HG02981 (cell line): ENCODE results near the gene MYO7A.
"Not testable (repeated sequence)": the region's sequence is repeated elsewhere in the genome, so short reads cannot be mapped to it uniquely, and the experiment has no call there.

Source experiments
- ATAC-seq: cut with Tn5 transposase; IDR thresholded peaks from one replicate; pipeline ENCODE4 v1.9.1; 2021; ENCODE audit warnings: mild to moderate bottlenecking, moderate library complexity; ENCODE audit not compliant: unreplicated experiment

The MYO7A gene

DNA sequence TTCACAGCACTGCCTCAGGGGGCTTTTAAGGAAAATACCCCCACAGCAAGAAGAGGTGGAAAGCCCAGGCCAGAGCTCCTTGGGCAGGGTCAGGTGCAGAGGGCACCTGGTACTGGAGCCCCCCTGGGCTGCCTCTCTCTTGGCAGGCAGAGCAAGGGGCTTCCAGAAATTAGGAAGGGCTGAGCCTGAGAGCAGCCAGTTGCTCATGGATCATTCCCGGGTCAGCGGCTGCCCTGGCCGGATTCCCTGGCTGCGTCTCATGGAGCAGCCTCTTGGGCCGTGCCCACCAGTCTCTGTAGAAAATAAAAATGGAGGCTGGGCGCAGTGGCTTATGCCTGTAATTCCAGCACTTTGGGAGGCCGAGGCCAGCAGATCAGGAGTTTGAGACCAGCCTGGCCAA is 35.7 kb upstream of the MYO7A start:
- no peak for ATAC-seq

DNA sequence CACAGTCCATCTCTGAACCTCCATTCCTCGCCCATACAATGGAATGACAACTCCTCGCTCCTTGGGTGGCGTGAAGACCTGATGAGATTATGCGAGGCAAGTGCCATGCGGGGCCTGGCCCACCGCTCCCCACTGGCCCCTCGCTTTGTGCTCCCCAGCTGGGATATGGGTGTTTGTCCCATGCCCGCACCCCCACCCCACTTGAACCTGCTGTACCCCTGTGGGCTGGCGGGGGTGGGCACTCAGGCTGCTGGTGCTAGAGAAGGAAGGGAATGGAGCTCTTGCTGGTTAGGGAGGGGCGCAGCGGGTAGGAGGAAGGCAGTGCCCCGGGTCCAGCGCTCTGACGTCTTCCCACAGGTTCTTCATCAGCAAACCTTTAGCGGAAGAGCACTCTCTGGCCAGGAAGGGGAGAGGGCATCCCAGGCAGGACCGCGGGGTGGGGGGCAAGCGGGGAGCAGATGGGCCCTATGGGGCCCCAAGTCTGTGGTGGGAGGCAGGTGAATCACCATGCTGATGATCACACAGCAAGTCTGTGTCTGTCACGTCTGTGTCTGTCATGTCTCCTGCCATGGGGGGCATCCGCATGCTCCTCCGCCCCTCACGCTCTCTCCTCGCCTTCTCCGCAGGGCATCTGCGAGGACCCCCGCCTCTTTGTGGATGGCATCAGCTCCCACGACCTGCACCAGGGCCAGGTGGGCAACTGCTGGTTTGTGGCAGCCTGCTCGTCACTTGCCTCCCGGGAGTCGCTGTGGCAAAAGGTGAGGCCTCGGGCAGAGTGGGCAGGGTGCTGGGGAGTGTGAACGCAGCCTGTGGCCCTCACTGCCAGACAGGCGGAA is 34.8 kb upstream of the MYO7A start:
- no peak for ATAC-seq

DNA sequence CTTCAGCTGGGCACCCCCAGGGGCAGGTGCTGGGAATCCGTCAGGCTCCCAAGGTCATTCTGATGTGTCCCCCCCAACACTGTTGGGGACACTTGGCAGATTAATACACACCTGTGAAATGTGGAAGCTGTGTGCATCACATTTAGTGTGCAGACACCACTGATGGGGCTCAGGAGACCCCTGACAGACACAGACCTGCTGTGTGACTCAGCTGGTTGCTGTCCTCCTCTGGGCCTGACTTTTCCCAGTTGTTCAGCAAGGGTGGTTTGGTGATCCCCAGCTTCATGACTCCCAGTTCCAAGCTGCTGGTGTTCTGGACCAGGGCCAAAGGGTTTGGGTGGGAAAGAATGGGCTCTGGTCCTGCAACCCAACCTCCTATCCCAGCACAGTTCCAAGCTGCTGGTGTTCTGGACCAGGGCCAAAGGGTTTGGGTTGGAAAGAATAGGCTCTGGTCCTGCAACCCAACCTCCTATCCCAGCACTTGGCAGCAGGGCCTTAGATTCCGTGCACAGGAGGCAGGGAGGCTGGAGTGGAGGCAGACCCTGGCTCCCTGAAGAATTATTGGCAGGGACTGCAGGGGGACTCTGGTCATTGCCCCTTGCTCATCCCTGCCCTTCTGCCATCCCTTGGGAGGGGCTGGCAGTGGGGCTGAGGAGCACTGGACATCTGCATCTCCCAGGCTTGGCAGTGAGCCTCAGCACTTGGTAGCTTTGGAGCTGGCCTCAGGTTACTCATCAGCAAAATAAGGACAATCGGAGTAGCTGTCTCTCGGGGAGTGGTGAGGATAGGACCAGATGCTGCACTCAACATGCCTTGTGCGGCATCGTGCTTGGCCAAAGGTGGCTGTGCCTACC is 33.8 kb upstream of the MYO7A start:
- no peak for ATAC-seq

DNA sequence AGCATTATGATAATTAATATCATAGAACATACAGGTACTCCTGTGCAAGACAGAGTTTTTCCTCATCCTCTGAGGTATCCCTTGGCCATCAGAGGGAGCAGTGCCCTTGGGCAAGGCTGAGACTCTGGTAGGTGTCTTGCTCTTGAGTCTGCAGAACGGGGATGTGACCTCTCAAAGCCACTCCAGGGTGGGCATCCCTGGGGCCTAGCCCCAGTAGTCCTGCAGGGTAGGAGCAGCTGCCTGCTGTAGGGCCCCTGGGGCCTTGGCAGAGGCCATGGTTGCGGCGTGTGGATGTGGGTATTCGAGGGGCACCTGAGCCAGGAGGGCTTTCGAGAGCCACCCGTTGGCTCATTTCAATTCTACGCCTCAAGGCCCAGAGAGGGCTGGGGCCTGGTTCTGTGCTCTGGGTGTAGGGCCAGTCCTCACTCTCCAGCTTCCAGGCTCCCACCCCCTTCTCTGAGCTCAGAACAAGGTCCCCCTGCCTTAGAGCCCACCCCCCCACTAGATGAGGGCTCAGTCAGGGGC is 33.1 kb upstream of the MYO7A start:
- ATAC-seq = no peak

- no peak for ATAC-seq
These were observed 32.2 kb upstream of the MYO7A start for GRCh38 chr11:77095551-77096490.

GRCh38 chr11:77096591-77097019 is 31.4 kb upstream of the MYO7A start:
- ATAC-seq = no peak

DNA sequence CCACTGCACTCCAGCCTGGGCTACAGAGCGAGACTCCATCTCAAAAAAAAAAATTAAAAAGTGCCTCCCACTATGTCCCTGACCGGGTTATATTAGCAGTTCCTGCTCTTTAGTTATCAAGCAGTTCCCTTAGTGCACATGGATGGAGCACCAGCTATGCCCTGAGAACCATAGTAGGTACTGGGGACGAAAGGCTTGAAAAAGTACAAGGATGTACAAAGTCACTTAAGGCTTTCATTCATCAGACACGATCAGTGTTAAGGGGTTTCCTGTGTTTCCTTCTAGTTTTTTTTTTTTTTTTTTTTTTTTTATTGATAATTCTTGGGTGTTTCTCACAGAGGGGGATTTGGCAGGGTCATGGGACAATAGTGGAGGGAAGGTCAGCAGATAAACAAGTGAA is 30.9 kb upstream of the MYO7A start:
- not testable (repeated sequence) for ATAC-seq

DNA sequence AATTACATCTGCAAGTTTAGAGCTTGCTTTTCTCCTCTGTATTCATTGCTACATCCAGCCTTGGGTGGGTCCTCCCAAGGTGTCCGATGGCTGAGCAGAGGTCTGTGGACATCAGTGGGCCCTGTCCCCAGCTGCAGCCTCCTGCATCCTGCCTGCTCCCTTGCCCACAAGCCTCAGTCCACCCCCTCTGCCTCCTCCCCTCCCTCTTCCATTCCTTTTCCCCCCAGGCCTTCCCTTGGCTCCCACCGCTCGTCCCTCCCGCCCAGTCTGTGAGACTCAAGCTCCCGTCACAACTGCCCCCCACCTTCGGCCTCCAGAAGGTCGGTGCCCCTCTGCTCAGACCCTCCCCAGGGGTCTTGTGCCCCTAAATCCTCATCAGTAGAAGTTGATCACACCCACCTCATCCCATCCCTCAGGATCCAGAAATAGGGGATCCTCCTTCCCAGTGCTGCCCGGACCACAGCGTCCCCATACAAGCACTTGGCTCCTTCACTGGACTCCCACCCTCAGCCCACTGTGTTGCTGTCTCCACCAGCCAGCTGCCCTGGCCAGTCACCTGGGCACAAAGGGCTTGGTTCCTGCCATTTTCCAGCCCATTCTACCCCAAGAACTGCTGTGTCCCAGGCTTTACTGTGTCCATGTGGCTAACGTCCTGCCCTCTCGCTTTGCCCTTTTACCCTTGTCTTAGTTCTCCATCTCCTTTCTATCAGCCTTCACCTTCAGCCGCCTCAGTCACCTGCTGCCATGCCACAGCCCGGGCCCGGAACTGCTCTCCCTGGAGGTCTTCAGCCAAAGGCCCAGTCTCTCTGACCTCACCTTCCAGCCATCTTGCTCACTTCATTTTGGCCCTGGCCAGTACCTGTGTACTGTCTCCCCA is 27.6 kb upstream of the MYO7A start:
- no peak for ATAC-seq

DNA sequence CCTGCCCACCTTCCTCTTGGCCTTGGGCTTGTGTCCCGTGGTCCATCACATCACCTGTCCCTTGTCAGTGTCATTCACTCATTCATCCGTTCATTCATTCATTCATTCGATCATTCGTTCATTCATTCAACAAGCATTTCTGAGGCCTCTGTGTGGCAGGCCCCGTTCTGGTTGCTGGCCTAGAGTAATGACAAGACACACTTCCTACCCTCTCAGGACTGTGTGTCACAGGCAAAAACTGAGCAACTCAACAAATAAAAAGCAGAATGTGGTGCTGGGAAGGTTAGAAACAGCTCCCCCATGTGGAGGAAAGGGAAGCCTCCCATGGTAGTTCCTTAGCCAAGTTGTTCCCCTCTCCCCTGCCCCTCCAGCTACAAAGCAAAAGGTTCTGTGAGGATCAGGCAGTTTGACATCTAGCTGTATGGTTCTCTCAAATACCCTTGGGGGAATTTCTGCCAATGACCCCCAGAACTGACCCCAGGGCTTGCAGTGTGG is 27.0 kb upstream of the MYO7A start:
- no peak for ATAC-seq

DNA sequence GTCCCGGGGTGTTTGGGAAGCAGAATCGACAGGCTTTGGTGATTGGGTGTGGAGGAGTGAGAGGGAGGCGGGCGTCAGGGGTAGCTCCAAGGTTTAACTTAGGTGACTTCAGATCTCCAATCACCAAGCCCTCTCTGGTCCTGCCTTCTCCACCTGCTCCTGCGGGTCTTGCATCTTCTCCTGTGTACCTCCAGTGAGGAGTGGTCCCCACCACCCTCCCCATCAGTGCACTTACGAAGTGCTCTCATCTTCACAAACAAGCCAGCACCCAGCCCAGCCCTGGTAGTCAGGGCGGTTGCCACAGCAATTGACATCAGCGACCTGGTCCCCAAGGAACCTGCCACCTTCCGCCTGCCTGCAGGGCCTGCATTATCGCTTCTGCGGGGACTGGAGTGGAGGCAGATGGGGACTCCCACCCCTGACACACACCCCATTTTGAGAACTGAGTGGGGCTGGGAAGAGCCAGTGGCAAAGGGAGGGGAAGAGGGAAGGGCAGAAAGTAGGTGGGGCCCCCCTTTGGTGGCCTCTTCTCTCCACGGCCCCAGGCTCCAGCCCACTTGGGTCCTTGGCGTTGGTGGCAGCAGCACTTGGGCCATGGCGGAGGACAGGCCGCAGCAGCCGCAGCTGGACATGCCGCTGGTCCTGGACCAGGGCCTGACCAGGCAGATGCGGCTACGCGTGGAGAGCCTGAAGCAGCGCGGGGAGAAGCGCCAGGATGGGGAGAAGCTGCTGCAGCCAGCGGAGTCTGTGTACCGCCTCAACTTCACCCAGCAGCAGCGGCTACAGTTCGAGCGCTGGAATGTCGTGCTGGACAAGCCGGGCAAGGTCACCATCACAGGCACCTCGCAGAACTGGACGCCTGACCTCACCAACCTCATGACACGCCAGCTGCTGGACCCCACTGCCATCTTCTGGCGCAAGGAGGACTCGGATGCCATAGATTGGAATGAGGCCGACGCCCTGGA is 25.5 kb upstream of the MYO7A start, which contains the start of gene OMP:
Gene OMP (plus strand): TSS at position 595 of the 965 bp plus-strand sequence. CDS start 0 bp downstream, at position 595.
- ATAC-seq = no peak

- ATAC-seq = no peak
These were observed 24.7 kb upstream of the MYO7A start for GRCh38 chr11:77103319-77103718.

DNA sequence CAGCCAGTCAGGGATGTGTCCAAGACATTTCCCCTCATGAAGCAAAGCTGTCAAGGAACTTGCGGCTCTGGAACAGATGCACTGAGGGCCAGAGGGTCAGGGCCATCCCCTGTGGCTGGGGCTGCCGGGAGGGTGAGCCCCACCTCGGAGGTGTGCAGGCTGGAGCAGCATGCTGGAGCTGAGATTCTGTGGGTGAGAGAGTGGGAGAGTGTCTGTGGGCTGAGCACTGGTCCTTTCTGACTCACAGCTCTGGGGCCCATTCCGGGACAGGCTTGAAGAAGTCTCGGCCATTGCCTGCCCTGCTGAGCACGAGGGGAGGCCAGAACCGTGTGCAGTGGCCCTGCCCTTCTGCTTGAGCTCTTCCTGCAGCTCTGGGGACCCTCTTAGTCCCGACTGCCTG is 23.3 kb upstream of the MYO7A start:
- no peak for ATAC-seq

DNA sequence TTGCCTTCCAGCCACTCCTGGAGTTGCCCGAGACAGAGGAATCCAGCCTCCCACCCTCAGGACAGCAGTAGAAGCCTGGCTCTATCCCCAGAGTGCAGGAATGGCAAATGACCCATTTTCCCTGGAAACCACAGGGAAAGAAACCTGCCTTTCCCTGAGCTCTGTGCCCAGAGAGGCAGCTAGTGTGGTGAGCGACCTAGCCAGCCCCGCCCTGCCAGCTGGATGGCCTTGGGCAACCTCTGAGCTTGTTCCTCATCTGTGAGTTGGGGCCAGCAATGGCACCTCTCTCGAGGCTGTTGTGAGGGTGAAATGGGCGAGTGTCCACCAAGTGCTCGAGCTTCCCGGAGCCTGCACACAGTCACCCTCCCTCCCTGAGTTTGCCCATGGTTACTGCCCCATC is 21.7 kb upstream of the MYO7A start:
- no peak for ATAC-seq

GRCh38 chr11:77106759-77107158 is 21.3 kb upstream of the MYO7A start:
- ATAC-seq = no peak

- ATAC-seq = no peak
These were observed 20.1 kb upstream of the MYO7A start for GRCh38 chr11:77107950-77108349.

DNA sequence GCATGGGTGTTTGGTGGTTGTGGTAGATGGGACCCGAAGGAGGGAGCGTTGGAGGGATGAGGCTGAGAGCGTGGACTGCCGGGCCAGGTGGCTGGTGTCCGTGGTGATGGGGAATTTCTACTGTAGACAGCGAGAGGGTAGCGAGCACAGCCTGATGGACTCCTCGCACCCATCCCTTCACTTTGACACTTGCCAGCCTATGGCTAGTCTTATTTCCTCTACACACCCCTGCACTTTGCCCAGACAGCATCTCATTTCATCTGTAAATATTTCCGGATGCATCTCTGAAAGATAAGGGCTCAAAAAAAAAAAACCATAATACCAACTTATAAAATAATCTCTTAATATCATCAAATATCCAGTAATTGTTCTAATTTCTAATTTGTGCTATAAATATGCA is 19.6 kb upstream of the MYO7A start:
- ATAC-seq = no peak

DNA sequence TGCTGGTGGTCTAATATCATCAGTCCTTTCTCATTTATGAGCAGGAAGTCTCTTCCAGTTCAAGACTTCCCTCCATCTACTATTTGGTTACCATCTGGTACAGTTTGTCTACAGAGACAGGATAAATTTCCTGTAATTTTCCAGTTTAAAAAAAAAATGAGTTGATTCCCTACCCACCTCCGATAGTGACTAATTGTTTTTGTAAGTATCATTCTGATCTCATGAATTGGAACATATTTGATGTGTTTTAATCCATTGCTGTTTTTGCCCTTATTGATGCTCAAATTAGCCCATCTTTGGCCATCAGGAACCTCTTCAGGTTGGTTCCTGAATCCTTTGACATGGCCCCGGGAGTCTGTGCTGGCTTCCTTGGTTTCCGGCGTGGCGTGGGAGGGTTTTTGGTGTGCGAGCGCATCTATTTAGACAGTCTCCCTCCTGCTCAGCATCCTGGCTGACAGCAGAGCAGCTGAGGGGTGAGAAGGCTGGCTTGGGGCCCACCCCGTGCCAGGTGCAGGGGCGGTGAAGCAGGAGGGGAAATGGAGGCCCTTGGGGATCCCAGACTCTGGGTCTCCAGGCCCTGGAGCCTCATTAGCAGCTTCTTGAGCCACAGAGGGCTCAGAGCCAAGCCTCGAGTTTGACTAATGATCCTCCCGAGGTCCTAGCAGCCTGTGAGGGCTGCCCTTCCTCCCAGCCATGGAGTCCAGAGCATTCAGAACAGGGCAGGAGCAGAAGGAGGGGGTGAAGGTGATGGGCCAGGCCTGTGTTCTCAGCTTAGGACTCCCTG is 18.6 kb upstream of the MYO7A start:
- ATAC-seq = no peak

GRCh38 chr11:77110836-77111235 is 17.2 kb upstream of the MYO7A start:
- no peak for ATAC-seq
